Adrenal gland (tissue), 5 donors: ENCODE results near the gene ITCH.

Experiments used
- CTCF ChIP-seq, 6 experiments: fragments of 450-650 bp in 4 of 6; fragments of 200-600 bp in 2 of 6; sonication (generic) in 1 of 6; IDR thresholded peaks; 1 replicate in 5 of 6; 2 replicates in 1 of 6; pipeline versions ENCODE4 v1.5.1 to v1.8.0; 2016 to 2021; ENCODE audit warnings: antibody characterized with exemption in 6 of 6, mild to moderate bottlenecking in 2 of 6, moderate library complexity in 1 of 6
- POLR2A ChIP-seq, 2 donors: fragments of 450-650 bp; IDR thresholded peaks; one replicate each; pipeline ENCODE4 v1.6.1; 2017; ENCODE audit warnings: antibody characterized with exemption in 2 of 2, mild to moderate bottlenecking in 2 of 2, moderate library complexity in 1 of 2
- donor health status: DM: no; HTN: no; CAD: no.

GRCh38 chr20:34544109-34544796, 181.2 kb downstream of the ITCH start:
- TF ChIP-seq CTCF (IDR thresholded peaks at IDR 0.05), result no peak
- TF ChIP-seq POLR2A (IDR thresholded peaks at IDR 0.05), result no peak
